NT2/D1 (cell line): ENCODE measurements around the gene TAF4B.
"Not testable (repeated sequence)": the region's sequence is repeated elsewhere in the genome, so short reads cannot be mapped to it uniquely, and the experiment has no call there.

Source experiments
- SUZ12 ChIP-seq: IDR thresholded peaks from 2 replicates; pipeline ENCODE4 v1.6.1; 2011; ENCODE audit not compliant: insufficient read length, insufficient read depth; ENCODE audit errors: extremely low read depth
- YY1 ChIP-seq: IDR thresholded peaks from 2 replicates; pipeline ENCODE4 v1.6.1; 2011; ENCODE audit not compliant: insufficient read length, insufficient read depth
- ZNF274 ChIP-seq: IDR thresholded peaks from 2 replicates; pipeline ENCODE4 v1.6.1; 2011; ENCODE audit warnings: mild to moderate bottlenecking, low read depth, low read length

- TF ChIP-seq YY1, ZNF274, SUZ12: not testable (repeated sequence)
Observed at GRCh38 chr18:26202001-26202400, 24.2 kb upstream of the TAF4B start.
